Neural crest cell (in vitro differentiated cells): ENCODE results near the gene LPGAT1. TPM values are rescaled to one million over a fixed set of nuclear protein-coding genes. Genes with fewer than 3 reads are reported as not detected.

Source experiments
- DNase-seq: peaks from one replicate; pipeline ENCODE4 v3.0.0; 2021; ENCODE audit warnings: low read depth, mixed read lengths, low spot score
- H3K27ac Mint-ChIP-seq: one replicate; pipeline ENCODE4 v1.8.0; 2021; ENCODE audit warnings: mild to moderate bottlenecking, mixed read lengths; ENCODE audit not compliant: unreplicated experiment
- H3K27me3 Mint-ChIP-seq: 2 replicates; pipeline ENCODE4 v1.8.0; 2021; ENCODE audit warnings: low read depth, mild to moderate bottlenecking, mixed read lengths
- H3K36me3 Mint-ChIP-seq: 2 replicates; pipeline ENCODE4 v1.8.0; 2021; ENCODE audit warnings: low read depth, mild to moderate bottlenecking, mixed read lengths
- H3K4me1 Mint-ChIP-seq: 2 replicates; pipeline ENCODE4 v1.8.0; 2021; ENCODE audit warnings: mixed read lengths
- H3K4me3 Mint-ChIP-seq: one replicate; pipeline ENCODE4 v1.8.0; 2021; ENCODE audit warnings: mild to moderate bottlenecking, mixed read lengths
- H3K9me3 Mint-ChIP-seq: 2 replicates; pipeline ENCODE4 v1.8.0; 2021; ENCODE audit warnings: mixed read lengths
- CTCF ChIP-seq: fragments of 200-600 bp; sonication (generic); conservative IDR thresholded peaks from 2 replicates; pipeline ENCODE4 v1.5.0; 2021; ENCODE audit warnings: antibody characterized with exemption, mild to moderate bottlenecking
- total RNA-seq: library from RNA; stranded (reverse); gene quantifications from 2 replicates; pipeline ENCODE4 v1.2.1, GENCODE V29; 2021

Gene LPGAT1
- total RNA-seq, 1 donor from 2014 or later: 30.3 TPM

GRCh38 chr1:211812584-211812983 is 18.0 kb downstream of the LPGAT1 start:
- no peaks in the 10 kb centered on the region for H3K27me3 Mint-ChIP-seq
- no peak overlapping the region for H3K4me3 Mint-ChIP-seq
- DNase-seq: no peak
- peaks cover 30% of the 10 kb centered on the region for H3K36me3 Mint-ChIP-seq
- no peak for TF ChIP-seq CTCF
- no peak overlapping the region for H3K27ac Mint-ChIP-seq
- no peaks in the 10 kb centered on the region for H3K4me1 Mint-ChIP-seq
- peaks cover 3% of the 10 kb centered on the region for H3K9me3 Mint-ChIP-seq

- H3K4me1 Mint-ChIP-seq: no peaks in the 10 kb centered on the region
- peaks cover 8% of the 10 kb centered on the region for H3K9me3 Mint-ChIP-seq
- no peak overlapping the region for H3K4me3 Mint-ChIP-seq
- no peak for TF ChIP-seq CTCF
- H3K27me3 Mint-ChIP-seq: no peaks in the 10 kb centered on the region
- no peak overlapping the region for H3K27ac Mint-ChIP-seq
- H3K36me3 Mint-ChIP-seq: peaks cover 37% of the 10 kb centered on the region
- no peak for DNase-seq
Measured at GRCh38 chr1:211811848-211812247, 18.7 kb downstream of the LPGAT1 start.

- no peak overlapping the region for H3K27ac Mint-ChIP-seq
- H3K4me1 Mint-ChIP-seq: no peaks in the 10 kb centered on the region
- peaks cover 8% of the 10 kb centered on the region for H3K9me3 Mint-ChIP-seq
- H3K4me3 Mint-ChIP-seq: no peak overlapping the region
- no peaks in the 10 kb centered on the region for H3K27me3 Mint-ChIP-seq
- no peak for TF ChIP-seq CTCF
- DNase-seq: no peak
- H3K36me3 Mint-ChIP-seq: peaks cover 40% of the 10 kb centered on the region
Measured at GRCh38 chr1:211811126-211811525, 19.4 kb downstream of the LPGAT1 start.

GRCh38 chr1:211808475-211808874 is 22.1 kb downstream of the LPGAT1 start:
- Mint-ChIP-seq H3K27me3 (no peaks in the 10 kb centered on the region), H3K36me3 (peaks cover 51% of the 10 kb centered on the region), H3K4me1 (no peaks in the 10 kb centered on the region), H3K9me3 (peaks cover 13% of the 10 kb centered on the region), H3K27ac (no peak overlapping the region), H3K4me3 (no peak overlapping the region)
- no peak for DNase-seq
- no peak for TF ChIP-seq CTCF

GRCh38 chr1:211804915-211805314 is 25.6 kb downstream of the LPGAT1 start:
- H3K27me3 Mint-ChIP-seq: no peaks in the 10 kb centered on the region
- H3K9me3 Mint-ChIP-seq: peaks cover 25% of the 10 kb centered on the region
- H3K27ac Mint-ChIP-seq: no peak overlapping the region
- H3K36me3 Mint-ChIP-seq: peaks cover 61% of the 10 kb centered on the region
- H3K4me1 Mint-ChIP-seq: no peaks in the 10 kb centered on the region
- no peak for TF ChIP-seq CTCF
- no peak overlapping the region for H3K4me3 Mint-ChIP-seq
- DNase-seq: no peak
